Upper lobe of left lung (tissue), 4 donors: Measurements from ENCODE around the gene EXOC6.

ENCODE experiments used
- EP300 ChIP-seq, 4 donors: sonication (generic); formaldehyde crosslinking; IDR thresholded peaks; one replicate each; pipeline ENCODE4 v1.5.1; 2017; ENCODE audit warnings: antibody characterized with exemption in 4 of 4, control low read depth in 2 of 4
- POLR2A ChIP-seq, 4 donors: fragments of 450-650 bp; IDR thresholded peaks; one replicate each; pipeline ENCODE4 v1.5.1; 2016 to 2017; ENCODE audit warnings: antibody characterized with exemption in 4 of 4, mild to moderate bottlenecking in 2 of 4
- POLR2AphosphoS5 ChIP-seq, 2 donors: sonication (generic); formaldehyde crosslinking; IDR thresholded peaks; one replicate each; pipeline ENCODE4 v1.5.1; 2017; ENCODE audit warnings: antibody characterized with exemption in 2 of 2
- TF ChIP-seq, protein P1 (sequence below), 6 experiments: fragments of 450-650 bp in 4 of 6; fragments of 200-600 bp in 2 of 6; sonication (generic) in 2 of 6; IDR thresholded peaks; one replicate each; pipeline ENCODE4 v1.5.1; 2016 to 2019; ENCODE audit warnings: antibody characterized with exemption in 6 of 6

DNA sequence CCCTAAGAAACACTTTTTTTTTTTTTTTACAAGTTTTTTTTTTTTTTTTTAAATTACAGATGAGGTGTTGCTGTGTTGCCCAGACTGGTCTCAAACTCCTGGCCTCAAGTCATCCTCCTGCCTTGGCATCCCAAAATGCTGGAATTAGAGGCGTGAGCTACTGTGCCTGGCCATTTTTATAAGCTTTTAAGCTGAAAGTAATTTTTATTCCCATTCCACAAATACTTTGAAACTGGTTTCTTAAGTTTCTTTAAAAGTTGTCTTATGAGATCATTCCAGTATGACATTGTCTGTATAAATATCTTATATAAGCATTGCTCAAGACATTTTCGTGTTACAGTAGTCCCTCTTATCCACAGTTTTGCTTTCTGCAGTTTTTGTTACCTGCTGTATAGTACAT lies 150.9 kb downstream of the EXOC6 start:
- TF ChIP-seq, protein P1, sequence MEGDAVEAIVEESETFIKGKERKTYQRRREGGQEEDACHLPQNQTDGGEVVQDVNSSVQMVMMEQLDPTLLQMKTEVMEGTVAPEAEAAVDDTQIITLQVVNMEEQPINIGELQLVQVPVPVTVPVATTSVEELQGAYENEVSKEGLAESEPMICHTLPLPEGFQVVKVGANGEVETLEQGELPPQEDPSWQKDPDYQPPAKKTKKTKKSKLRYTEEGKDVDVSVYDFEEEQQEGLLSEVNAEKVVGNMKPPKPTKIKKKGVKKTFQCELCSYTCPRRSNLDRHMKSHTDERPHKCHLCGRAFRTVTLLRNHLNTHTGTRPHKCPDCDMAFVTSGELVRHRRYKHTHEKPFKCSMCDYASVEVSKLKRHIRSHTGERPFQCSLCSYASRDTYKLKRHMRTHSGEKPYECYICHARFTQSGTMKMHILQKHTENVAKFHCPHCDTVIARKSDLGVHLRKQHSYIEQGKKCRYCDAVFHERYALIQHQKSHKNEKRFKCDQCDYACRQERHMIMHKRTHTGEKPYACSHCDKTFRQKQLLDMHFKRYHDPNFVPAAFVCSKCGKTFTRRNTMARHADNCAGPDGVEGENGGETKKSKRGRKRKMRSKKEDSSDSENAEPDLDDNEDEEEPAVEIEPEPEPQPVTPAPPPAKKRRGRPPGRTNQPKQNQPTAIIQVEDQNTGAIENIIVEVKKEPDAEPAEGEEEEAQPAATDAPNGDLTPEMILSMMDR (IDR thresholded peaks at IDR 0.05) = no peak
- no peak for TF ChIP-seq EP300 (IDR thresholded peaks at IDR 0.05)
- TF ChIP-seq POLR2A (IDR thresholded peaks at IDR 0.05) = no peak
- no peak for TF ChIP-seq POLR2AphosphoS5 (IDR thresholded peaks at IDR 0.05)
